ENCODE data around the gene CDK6.

DNA sequence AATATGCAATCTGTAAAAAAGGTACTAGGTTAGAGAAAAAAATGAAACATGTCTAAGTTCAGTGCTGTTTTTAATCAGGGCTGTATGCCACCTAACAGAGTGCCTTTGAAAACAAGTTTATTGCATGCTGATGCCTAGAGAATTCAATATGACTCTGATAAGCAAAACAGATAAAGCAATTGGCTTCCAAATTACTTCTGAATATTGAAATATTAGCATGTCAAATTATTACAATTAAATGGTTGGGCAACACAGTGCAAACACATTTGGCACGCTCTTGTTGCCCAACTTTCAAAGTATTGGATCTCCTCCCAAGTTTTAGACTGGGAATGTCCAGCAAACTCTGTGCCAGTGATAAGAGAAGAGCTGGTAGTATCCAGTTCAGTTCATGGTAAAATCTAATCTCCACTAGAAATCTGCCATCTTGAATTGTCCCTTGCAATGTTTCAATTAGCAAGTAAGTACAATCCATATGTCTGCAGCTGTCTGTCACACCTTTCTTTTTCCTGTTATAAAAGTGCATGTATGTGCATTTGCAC is 181.0 kb downstream of the CDK6 start:
- no peak for TF ChIP-seq TAF1 (IDR thresholded peaks at IDR 0.05; ENCODE audit: borderline replicate concordance, low read depth, low read length)
- no peak for TF ChIP-seq CHD1 (IDR thresholded peaks at IDR 0.05; ENCODE audit: low read depth, low read length)
- TF ChIP-seq, protein P1, sequence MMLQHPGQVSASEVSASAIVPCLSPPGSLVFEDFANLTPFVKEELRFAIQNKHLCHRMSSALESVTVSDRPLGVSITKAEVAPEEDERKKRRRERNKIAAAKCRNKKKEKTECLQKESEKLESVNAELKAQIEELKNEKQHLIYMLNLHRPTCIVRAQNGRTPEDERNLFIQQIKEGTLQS (IDR thresholded peaks at IDR 0.05; ENCODE audit: borderline replicate concordance, extremely low read depth, low read depth, low read length) = no peak
- no peak for TF ChIP-seq CBX5 (IDR thresholded peaks at IDR 0.05; ENCODE audit: low read depth)
- TF ChIP-seq, protein P2, sequence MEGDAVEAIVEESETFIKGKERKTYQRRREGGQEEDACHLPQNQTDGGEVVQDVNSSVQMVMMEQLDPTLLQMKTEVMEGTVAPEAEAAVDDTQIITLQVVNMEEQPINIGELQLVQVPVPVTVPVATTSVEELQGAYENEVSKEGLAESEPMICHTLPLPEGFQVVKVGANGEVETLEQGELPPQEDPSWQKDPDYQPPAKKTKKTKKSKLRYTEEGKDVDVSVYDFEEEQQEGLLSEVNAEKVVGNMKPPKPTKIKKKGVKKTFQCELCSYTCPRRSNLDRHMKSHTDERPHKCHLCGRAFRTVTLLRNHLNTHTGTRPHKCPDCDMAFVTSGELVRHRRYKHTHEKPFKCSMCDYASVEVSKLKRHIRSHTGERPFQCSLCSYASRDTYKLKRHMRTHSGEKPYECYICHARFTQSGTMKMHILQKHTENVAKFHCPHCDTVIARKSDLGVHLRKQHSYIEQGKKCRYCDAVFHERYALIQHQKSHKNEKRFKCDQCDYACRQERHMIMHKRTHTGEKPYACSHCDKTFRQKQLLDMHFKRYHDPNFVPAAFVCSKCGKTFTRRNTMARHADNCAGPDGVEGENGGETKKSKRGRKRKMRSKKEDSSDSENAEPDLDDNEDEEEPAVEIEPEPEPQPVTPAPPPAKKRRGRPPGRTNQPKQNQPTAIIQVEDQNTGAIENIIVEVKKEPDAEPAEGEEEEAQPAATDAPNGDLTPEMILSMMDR (IDR thresholded peaks at IDR 0.05 in 2 of 3, conservative IDR thresholded peaks at IDR 0.05 in 1 of 3; ENCODE audit: control insufficient read depth in 2 of 3, extremely low read depth in 1 of 3, insufficient read depth in 1 of 3, low read depth in 3 of 3, low read length in 3 of 3) = no peak
- TF ChIP-seq SRF (IDR thresholded peaks at IDR 0.05; ENCODE audit: low read depth in 2 of 2, low read length in 2 of 2) = no peak

Measured in GM12878 (cell line).